GM12891 (cell line): ENCODE measurements around the gene RACGAP1.

Source experiments
- PAX5 ChIP-seq: IDR thresholded peaks from 2 replicates; pipeline ENCODE4 v1.6.1; 2011; ENCODE audit warnings: low read length, moderate library complexity, mild to moderate bottlenecking; ENCODE audit not compliant: insufficient read depth, severe bottlenecking
- POLR2A ChIP-seq: IDR thresholded peaks from 2 replicates; pipeline ENCODE4 v1.6.1; 2011; ENCODE audit warnings: low read depth, low read length, control low read depth
- SPI1 ChIP-seq: IDR thresholded peaks from 2 replicates; pipeline ENCODE4 v1.6.1; 2011; ENCODE audit warnings: low read depth, low read length, control low read depth
- TAF1 ChIP-seq: IDR thresholded peaks from 2 replicates; pipeline ENCODE4 v1.6.1; 2011; ENCODE audit warnings: low read depth, low read length, control low read depth

DNA sequence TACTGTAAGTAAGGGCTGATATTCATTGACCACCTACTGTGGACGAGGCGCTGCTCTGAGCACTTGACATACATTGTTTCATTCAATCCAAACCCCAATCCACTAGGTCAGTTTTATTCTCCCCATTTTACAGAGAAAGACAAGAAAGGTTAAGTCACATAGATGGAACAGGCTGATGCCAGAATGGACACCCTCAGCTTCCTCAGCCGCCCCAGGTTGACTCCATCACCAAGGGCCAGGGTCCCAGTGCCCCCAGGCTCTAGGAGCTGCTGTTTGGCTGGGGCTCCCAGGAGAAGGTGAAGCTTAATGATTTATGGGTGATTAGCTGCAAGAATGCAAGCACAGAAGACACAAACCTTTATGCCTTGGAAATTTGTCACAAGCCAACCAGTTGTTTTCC lies 75.4 kb downstream of the RACGAP1 start:
- TF ChIP-seq POLR2A = no peak
- no peak for TF ChIP-seq SPI1
- no peak for TF ChIP-seq PAX5
- no peak for TF ChIP-seq TAF1
